ENCODE data around the gene PLEK2. TPM values are rescaled to one million over a fixed set of nuclear protein-coding genes. Genes with fewer than 3 reads are reported as not detected.
"Not testable (repeated sequence)": the region's sequence is repeated elsewhere in the genome, so short reads cannot be mapped to it uniquely, and the experiment has no call there.

The PLEK2 gene
- polyA plus RNA-seq: 10 to 100 TPM; 33.9 to 88.3 (median 67.1) TPM
- long read RNA-seq, donor 1: 0 reads
- long read RNA-seq, donor 2, partial matches to known transcripts: 0 of 3 reads
- long read RNA-seq, donor 2, other reads (novel, unspliced or antisense): 0 of 3 reads
- long read RNA-seq, donor 3, transcript PLEK2-201 (9 exons, 1,549 nt): major isoform, 5 of 5 reads
- long read RNA-seq, donor 3, partial matches to known transcripts: 0 of 5 reads
- long read RNA-seq, donor 3, other reads (novel, unspliced or antisense): 0 of 5 reads
- long read RNA-seq, donor 4: 0 reads
- long read RNA-seq, donor 5, partial matches to known transcripts: 0 of 2 reads
- long read RNA-seq, donor 5, other reads (novel, unspliced or antisense): 0 of 2 reads
- long read RNA-seq, donor 6, transcript PLEK2-201 (9 exons, 1,549 nt): major isoform, 9 of 9 reads
- long read RNA-seq, donor 6, partial matches to known transcripts: 0 of 9 reads
- long read RNA-seq, donor 6, other reads (novel, unspliced or antisense): 0 of 9 reads
- long read RNA-seq, donor 7: 0 reads
- long read RNA-seq, donor 8: 0 reads
- long read RNA-seq, donor 9: 0 reads
- long read RNA-seq, donor 10, transcript PLEK2-201 (9 exons, 1,549 nt): major isoform, 5 of 5 reads
- long read RNA-seq, donor 10, partial matches to known transcripts: 0 of 5 reads
- long read RNA-seq, donor 10, other reads (novel, unspliced or antisense): 0 of 5 reads

GRCh38 chr14:67411820-67412421 is at the start of gene PLEK2:
TSS of gene PLEK2 (minus strand) at chr14:67412165. CDS start at chr14:67412059, 106 bp downstream.
- H3K4me3 ChIP-seq (ENCODE audit: low read depth in 1 of 3, low read length in 3 of 3): peak within 1 kb of the TSS; percentile 32 to 74 (median 71)
- H3K36me3 ChIP-seq (ENCODE audit: control insufficient read depth in 3 of 3, insufficient read depth in 2 of 3, low read depth in 1 of 3, low read length in 3 of 3): peaks cover 0 to 10% (median 0%) of the 10 kb centered on the region in 3 donors
- peaks cover 0 to 7% (median 4%) of the 10 kb centered on the region in 3 donors for H3K27me3 ChIP-seq (ENCODE audit: control insufficient read depth in 3 of 3, insufficient read depth in 3 of 3, low read length in 3 of 3)
- H3K4me1 ChIP-seq (ENCODE audit: control insufficient read depth in 3 of 3, insufficient read depth in 2 of 3, low read depth in 1 of 3, low read length in 2 of 3): peaks cover 0 to 28% (median 0%) of the 10 kb centered on the region in 3 donors
- H3K9me3 ChIP-seq (ENCODE audit: control insufficient read depth in 2 of 2, insufficient read depth in 1 of 2, low read depth in 1 of 2, low read length in 1 of 2): no peaks in the 10 kb centered on the region
- FAIRE-seq: no peak
- H3K27ac ChIP-seq (ENCODE audit: low read depth in 1 of 3, low read length in 2 of 3): peak within 1 kb of the TSS; percentile 76 to 94 (median 86)
- peak; percentile 94 to 95 for DNase-seq
- 3 to 4% (median 4%) methylated on average over 55 to 63 of the region's 63 CpGs for WGBS, 3 donors

- no peak for FAIRE-seq
- no peak overlapping the region for H3K4me3 ChIP-seq (ENCODE audit: low read depth in 1 of 3, low read length in 3 of 3)
Observed at GRCh38 chr14:67461341-67461985, 49.5 kb upstream of the PLEK2 start.

DNA sequence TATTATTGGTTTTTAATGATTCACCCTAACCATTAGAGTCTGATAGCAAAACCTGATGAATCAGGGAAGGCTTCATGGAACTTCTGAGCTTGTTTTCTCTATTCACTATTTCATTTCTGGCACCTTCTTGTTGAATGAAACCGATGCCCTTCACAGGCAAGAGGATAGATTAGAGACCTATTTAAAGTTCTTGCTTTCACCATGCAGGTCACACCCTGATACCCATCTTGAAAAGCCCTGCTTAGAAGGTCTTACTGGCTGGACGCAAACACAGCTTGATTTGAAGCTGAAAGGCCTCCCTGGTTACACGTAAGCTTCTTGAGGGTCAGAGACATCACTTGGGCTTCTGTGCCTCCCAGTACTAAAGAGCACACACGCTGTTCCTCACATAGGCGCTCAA is 47.4 kb upstream of the PLEK2 start:
- no peak for FAIRE-seq
- WGBS, 3 donors: 89 to 93% (median 92%) methylated on average over 5 of the region's 5 CpGs
- DNase-seq: no peak
- no peak overlapping the region for H3K27ac ChIP-seq (ENCODE audit: low read depth in 1 of 3, low read length in 2 of 3)
- H3K27me3 ChIP-seq (ENCODE audit: control insufficient read depth in 3 of 3, insufficient read depth in 3 of 3, low read length in 3 of 3): no peaks in the 10 kb centered on the region
- H3K36me3 ChIP-seq (ENCODE audit: control insufficient read depth in 3 of 3, insufficient read depth in 2 of 3, low read depth in 1 of 3, low read length in 3 of 3): no peaks in the 10 kb centered on the region
- H3K9me3 ChIP-seq (ENCODE audit: control insufficient read depth in 2 of 2, insufficient read depth in 1 of 2, low read depth in 1 of 2, low read length in 1 of 2): no peaks in the 10 kb centered on the region
- H3K4me1 ChIP-seq (ENCODE audit: control insufficient read depth in 3 of 3, insufficient read depth in 2 of 3, low read depth in 1 of 3, low read length in 2 of 3): peaks cover 0 to 18% (median 0%) of the 10 kb centered on the region in 3 donors
- H3K4me3 ChIP-seq (ENCODE audit: low read depth in 1 of 3, low read length in 3 of 3): no peak overlapping the region

More at GRCh38 chr14:67461341-67461985, 49.5 kb upstream of the PLEK2 start:
- H3K27ac ChIP-seq (ENCODE audit: low read depth in 1 of 3, low read length in 2 of 3): peak overlapping the region in 1 of 3 donors; percentile 7
- H3K27me3 ChIP-seq (ENCODE audit: control insufficient read depth in 3 of 3, insufficient read depth in 3 of 3, low read length in 3 of 3): no peaks in the 10 kb centered on the region
- H3K4me1 ChIP-seq (ENCODE audit: control insufficient read depth in 3 of 3, insufficient read depth in 2 of 3, low read depth in 1 of 3, low read length in 2 of 3): peaks cover 0 to 18% (median 4%) of the 10 kb centered on the region in 3 donors
- peak in 1 of 2 donors; percentile 71 for DNase-seq
- WGBS, 3 donors: 45 to 65% (median 46%) methylated on average over 3 of the region's 3 CpGs
- no peaks in the 10 kb centered on the region for H3K36me3 ChIP-seq (ENCODE audit: control insufficient read depth in 3 of 3, insufficient read depth in 2 of 3, low read depth in 1 of 3, low read length in 3 of 3)
- no peaks in the 10 kb centered on the region for H3K9me3 ChIP-seq (ENCODE audit: control insufficient read depth in 2 of 2, insufficient read depth in 1 of 2, low read depth in 1 of 2, low read length in 1 of 2)

GRCh38 chr14:67457782-67458181 is 45.8 kb upstream of the PLEK2 start:
- DNase-seq (no peak), FAIRE-seq (no peak)
- WGBS, 3 donors: 46 to 52% (median 50%) methylated on average over 6 of the region's 6 CpGs
- Histone ChIP-seq H3K9me3 (ENCODE audit: control insufficient read depth in 2 of 2, insufficient read depth in 1 of 2, low read depth in 1 of 2, low read length in 1 of 2) (no peaks in the 10 kb centered on the region), H3K4me1 (ENCODE audit: control insufficient read depth in 3 of 3, insufficient read depth in 2 of 3, low read depth in 1 of 3, low read length in 2 of 3) (peaks cover 0 to 18% (median 0%) of the 10 kb centered on the region in 3 donors), H3K27ac (ENCODE audit: low read depth in 1 of 3, low read length in 2 of 3) (no peak overlapping the region), H3K27me3 (ENCODE audit: control insufficient read depth in 3 of 3, insufficient read depth in 3 of 3, low read length in 3 of 3) (no peaks in the 10 kb centered on the region), H3K4me3 (ENCODE audit: low read depth in 1 of 3, low read length in 3 of 3) (no peak overlapping the region), H3K36me3 (ENCODE audit: control insufficient read depth in 3 of 3, insufficient read depth in 2 of 3, low read depth in 1 of 3, low read length in 3 of 3) (no peaks in the 10 kb centered on the region)

DNA sequence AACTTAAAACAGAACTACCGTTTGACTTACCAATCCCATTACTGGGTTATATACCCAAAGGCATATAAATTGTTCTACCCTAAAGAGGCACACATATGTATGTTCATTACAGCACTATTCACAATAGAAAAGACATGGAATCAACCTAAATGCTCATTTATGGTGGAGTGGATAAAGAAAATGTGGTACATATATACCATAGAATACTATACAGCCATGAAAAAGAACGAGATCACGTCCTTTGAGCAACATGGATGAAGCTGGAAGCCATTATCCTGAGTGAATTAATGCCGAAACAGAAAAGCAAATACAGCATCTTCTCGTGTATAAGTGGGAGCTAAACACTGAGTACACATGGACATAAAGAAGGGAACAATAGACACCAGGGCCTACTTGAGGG is 44.8 kb upstream of the PLEK2 start:
- H3K27me3 ChIP-seq (ENCODE audit: control insufficient read depth in 3 of 3, insufficient read depth in 3 of 3, low read length in 3 of 3): no peaks in the 10 kb centered on the region
- no peak overlapping the region for H3K27ac ChIP-seq (ENCODE audit: low read depth in 1 of 3, low read length in 2 of 3)
- no peaks in the 10 kb centered on the region for H3K36me3 ChIP-seq (ENCODE audit: control insufficient read depth in 3 of 3, insufficient read depth in 2 of 3, low read depth in 1 of 3, low read length in 3 of 3)
- 81 to 93% (median 93%) methylated on average over 5 of the region's 5 CpGs for WGBS, 3 donors
- DNase-seq: no peak
- peaks cover 0 to 20% (median 0%) of the 10 kb centered on the region in 3 donors for H3K4me1 ChIP-seq (ENCODE audit: control insufficient read depth in 3 of 3, insufficient read depth in 2 of 3, low read depth in 1 of 3, low read length in 2 of 3)
- H3K4me3 ChIP-seq (ENCODE audit: low read depth in 1 of 3, low read length in 3 of 3): no peak overlapping the region
- no peaks in the 10 kb centered on the region for H3K9me3 ChIP-seq (ENCODE audit: control insufficient read depth in 2 of 2, insufficient read depth in 1 of 2, low read depth in 1 of 2, low read length in 1 of 2)
- FAIRE-seq: no peak

DNA sequence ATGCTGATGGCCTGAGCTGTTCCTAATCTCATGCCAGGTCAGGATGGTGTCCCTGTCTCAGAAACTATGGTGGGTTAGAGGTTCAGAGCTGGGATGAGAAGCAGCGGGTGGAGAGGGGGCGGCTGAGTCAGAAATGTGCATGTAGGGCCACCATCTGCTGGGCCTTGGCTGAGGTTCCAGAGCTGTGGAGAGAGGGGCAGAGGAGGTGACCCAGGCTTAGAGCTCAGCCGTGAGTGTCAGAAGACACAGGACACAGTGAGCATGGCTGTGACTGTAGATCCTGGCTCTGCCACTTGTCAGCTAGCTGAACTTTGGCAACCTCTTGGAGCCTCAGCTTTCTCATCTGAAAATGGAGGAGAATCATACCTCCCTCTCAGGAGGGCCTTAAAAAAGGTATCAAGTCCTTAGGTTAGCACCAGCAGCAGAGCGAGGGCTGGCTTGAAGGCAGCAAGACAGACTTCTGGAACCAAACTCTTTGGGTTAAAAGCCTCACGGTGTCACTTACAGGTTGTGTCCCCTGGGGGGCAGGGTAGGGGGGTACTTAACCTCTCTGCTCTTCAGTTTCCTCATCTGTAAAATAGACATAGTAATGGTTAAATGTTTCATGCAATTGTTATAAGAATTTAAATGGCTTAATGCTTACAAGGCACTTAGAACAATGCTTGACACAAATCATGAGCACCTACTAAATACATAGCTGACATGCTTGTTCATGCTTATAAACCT is 41.8 kb upstream of the PLEK2 start:
- DNase-seq (no peak), FAIRE-seq (no peak)
- WGBS, 3 donors: 88 to 90% (median 89%) methylated on average over 5 of the region's 5 CpGs
- H3K4me3 ChIP-seq (ENCODE audit: low read depth in 1 of 3, low read length in 3 of 3): no peak overlapping the region
- H3K27me3 ChIP-seq (ENCODE audit: control insufficient read depth in 3 of 3, insufficient read depth in 3 of 3, low read length in 3 of 3): no peaks in the 10 kb centered on the region
- no peaks in the 10 kb centered on the region for H3K36me3 ChIP-seq (ENCODE audit: control insufficient read depth in 3 of 3, insufficient read depth in 2 of 3, low read depth in 1 of 3, low read length in 3 of 3)
- no peak overlapping the region for H3K27ac ChIP-seq (ENCODE audit: low read depth in 1 of 3, low read length in 2 of 3)
- peaks cover 0 to 11% of the 10 kb centered on the region in 2 donors for H3K9me3 ChIP-seq (ENCODE audit: control insufficient read depth in 2 of 2, insufficient read depth in 1 of 2, low read depth in 1 of 2, low read length in 1 of 2)
- peaks cover 0 to 24% (median 0%) of the 10 kb centered on the region in 3 donors for H3K4me1 ChIP-seq (ENCODE audit: control insufficient read depth in 3 of 3, insufficient read depth in 2 of 3, low read depth in 1 of 3, low read length in 2 of 3)

GRCh38 chr14:67451667-67452066 is 39.7 kb upstream of the PLEK2 start:
- peak; percentile 74 to 89 for DNase-seq
- 26 to 66% (median 51%) methylated on average over 6 of the region's 6 CpGs for WGBS, 3 donors

More at GRCh38 chr14:67451667-67452066, 39.7 kb upstream of the PLEK2 start:
- H3K27ac ChIP-seq (ENCODE audit: low read depth in 1 of 3, low read length in 2 of 3): peak overlapping the region in 1 of 3 donors; percentile 39
- peaks cover 0 to 29% (median 0%) of the 10 kb centered on the region in 3 donors for H3K4me1 ChIP-seq (ENCODE audit: control insufficient read depth in 3 of 3, insufficient read depth in 2 of 3, low read depth in 1 of 3, low read length in 2 of 3)
- H3K9me3 ChIP-seq (ENCODE audit: control insufficient read depth in 2 of 2, insufficient read depth in 1 of 2, low read depth in 1 of 2, low read length in 1 of 2): peaks cover 0 to 11% of the 10 kb centered on the region in 2 donors
- not testable (repeated sequence) for H3K4me3 ChIP-seq (ENCODE audit: low read depth in 1 of 3, low read length in 3 of 3); FAIRE-seq; H3K36me3 ChIP-seq (ENCODE audit: control insufficient read depth in 3 of 3, insufficient read depth in 2 of 3, low read depth in 1 of 3, low read length in 3 of 3); H3K27me3 ChIP-seq (ENCODE audit: control insufficient read depth in 3 of 3, insufficient read depth in 3 of 3, low read length in 3 of 3)

All from small intestine (tissue), 16 donors.